GM23338 (cell line): ENCODE data around the gene ABHD17B. TPM values are rescaled to one million over a fixed set of nuclear protein-coding genes. Genes with fewer than 3 reads are reported as not detected.

Experiments
- ATAC-seq: fragments of 200-7000 bp; cut with Tn5 transposase; 3 replicates; pipeline ENCODE4 v1.9.1; 2020
- DNase-seq: peaks from one replicate; pipeline ENCODE4 v3.0.0-alpha.2; 2015; ENCODE audit warnings: low spot score
- H2AFZ ChIP-seq: fragments of 200-600 bp; sonication (generic); 2 replicates; pipeline ENCODE4 v1.8.0; 2016; ENCODE audit warnings: antibody characterized with exemption, mild to moderate bottlenecking, moderate library complexity
- H3F3A ChIP-seq: fragments of 200-600 bp; sonication (generic); replicated peaks from 2 replicates; pipeline ENCODE4 v1.8.0; 2017; ENCODE audit warnings: antibody characterized with exemption, mixed run types, low read depth
- H3K27ac ChIP-seq: fragments of 200-600 bp; sonication (generic); 2 replicates; pipeline ENCODE4 v1.6.1; 2016; ENCODE audit warnings: low read depth
- H3K27me3 ChIP-seq: fragments of 200-600 bp; sonication (generic); 2 replicates; pipeline ENCODE4 v1.8.0; 2016; ENCODE audit warnings: mild to moderate bottlenecking, mixed run types, moderate library complexity; ENCODE audit not compliant: insufficient read depth
- H3K36me3 ChIP-seq: fragments of 200-600 bp; sonication (generic); 2 replicates; pipeline ENCODE4 v1.8.0; 2016; ENCODE audit warnings: mild to moderate bottlenecking; ENCODE audit not compliant: insufficient read depth
- H3K4me1 ChIP-seq: fragments of 200-600 bp; sonication (generic); 2 replicates; pipeline ENCODE4 v1.8.0; 2016; ENCODE audit warnings: mild to moderate bottlenecking, moderate library complexity; ENCODE audit not compliant: insufficient read depth
- H3K4me2 ChIP-seq: fragments of 200-600 bp; sonication (generic); 2 replicates; pipeline ENCODE4 v1.7.1; 2017; ENCODE audit warnings: mixed run types
- H3K4me3 ChIP-seq: fragments of 200-600 bp; sonication (generic); 2 replicates; pipeline ENCODE4 v1.6.1; 2016; ENCODE audit warnings: mixed run types
- H3K79me2 ChIP-seq: fragments of 200-600 bp; sonication (generic); replicated peaks from 2 replicates; pipeline ENCODE4 v1.8.0; 2017; ENCODE audit warnings: mild to moderate bottlenecking; ENCODE audit not compliant: insufficient read depth
- H3K9me2 ChIP-seq: fragments of 200-600 bp; sonication (generic); 2 replicates; pipeline ENCODE4 v1.8.0; 2017; ENCODE audit not compliant: insufficient read depth
- H4K20me1 ChIP-seq: fragments of 200-600 bp; sonication (generic); replicated peaks from 2 replicates; pipeline ENCODE4 v1.8.0; 2017; ENCODE audit warnings: mild to moderate bottlenecking; ENCODE audit not compliant: insufficient read depth
- H3K27ac Mint-ChIP-seq: 2 replicates; pipeline ENCODE4 v1.8.0; 2020; ENCODE audit warnings: inconsistent platforms, mild to moderate bottlenecking, moderate library complexity, mixed read lengths
- H3K27me3 Mint-ChIP-seq: 3 replicates; pipeline ENCODE4 v1.8.0; 2022; ENCODE audit warnings: low read depth, mild to moderate bottlenecking, moderate library complexity, mixed read lengths, inconsistent platforms; ENCODE audit not compliant: insufficient read depth, poor library complexity
- H3K36me3 Mint-ChIP-seq: 3 replicates; pipeline ENCODE4 v1.8.0; 2021; ENCODE audit warnings: low read depth, mild to moderate bottlenecking, inconsistent platforms, moderate library complexity, mixed read lengths
- H3K4me1 Mint-ChIP-seq: 3 replicates; pipeline ENCODE4 v1.8.0; 2020; ENCODE audit warnings: mild to moderate bottlenecking, inconsistent platforms, mixed read lengths
- H3K4me3 Mint-ChIP-seq: 3 replicates; pipeline ENCODE4 v1.8.0; 2021; ENCODE audit warnings: moderate library complexity, mild to moderate bottlenecking, inconsistent platforms, mixed read lengths
- H3K9me3 Mint-ChIP-seq: 3 replicates; pipeline ENCODE4 v1.8.0; 2020; ENCODE audit warnings: moderate library complexity, mild to moderate bottlenecking, inconsistent platforms, mixed read lengths
- CREB1 ChIP-seq: fragments of 250-450 bp; sonication (Bioruptor Pico); IDR thresholded peaks from 2 replicates; pipeline ENCODE4 v1.5.0; 2020; ENCODE audit warnings: low read depth, mild to moderate bottlenecking, moderate library complexity
- ETS1 ChIP-seq: IDR thresholded peaks from 2 replicates; pipeline ENCODE4 v1.6.1; 2016; ENCODE audit warnings: antibody characterized with exemption
- EZH2 ChIP-seq: fragments of 200-600 bp; sonication (generic); IDR thresholded peaks from one replicate; pipeline ENCODE4 v1.8.0; 2017; ENCODE audit warnings: antibody characterized with exemption, mild to moderate bottlenecking, low read depth; ENCODE audit not compliant: unreplicated experiment
- EZH2phosphoT487 ChIP-seq: fragments of 200-600 bp; sonication (generic); IDR thresholded peaks from one replicate; pipeline ENCODE4 v1.8.1; 2018; ENCODE audit warnings: antibody characterized with exemption; ENCODE audit not compliant: unreplicated experiment
- NANOG ChIP-seq: IDR thresholded peaks from 2 replicates; pipeline ENCODE4 v1.6.1; 2016; ENCODE audit warnings: antibody characterized with exemption, borderline replicate concordance
- ZNF114 ChIP-seq: fragments of 250-450 bp; sonication (Bioruptor Pico); IDR thresholded peaks from 2 replicates; pipeline ENCODE4 v1.5.0; 2020; ENCODE audit warnings: mild to moderate bottlenecking, moderate library complexity
- ZNF331 ChIP-seq: fragments of 250-450 bp; sonication (Bioruptor Pico); IDR thresholded peaks from 2 replicates; pipeline ENCODE4 v1.5.0; 2020; ENCODE audit warnings: low read depth, mild to moderate bottlenecking, moderate library complexity
- ZNF462 ChIP-seq: fragments of 250-450 bp; sonication (Bioruptor Pico); IDR thresholded peaks from 2 replicates; pipeline ENCODE4 v1.5.0; 2020; ENCODE audit warnings: mild to moderate bottlenecking, moderate library complexity
- polyA plus RNA-seq: library from polyadenylated mRNA; unstranded; fragments of >200 nt; fragmentation: Nextera tagmentation; extraction: Ambion mirVana; gene quantifications from 2 replicates; pipeline ENCODE4 v1.2.1, GENCODE V29; 2016
- total RNA-seq: library from RNA; depleted of rRNA; stranded (reverse); fragments of >200 nt; shearing (Covaris generic); gene quantifications from 2 replicates; pipeline ENCODE4 v1.2.3, GENCODE V29; 2014

ABHD17B gene
- total and polyA plus RNA-seq, 2 experiments from 2014 or later = 32.2 to 112 TPM

GRCh38 chr9:71861618-71862017, 49.4 kb downstream of the ABHD17B start (continued):
- TF ChIP-seq ZNF462 (CRISPR knock-in tag) = no peak
- no peak for TF ChIP-seq ZNF114 (CRISPR knock-in tag)
- no peak for TF ChIP-seq CREB1 (CRISPR knock-in tag)
- no peak for TF ChIP-seq EZH2
- no peak for TF ChIP-seq NANOG
- TF ChIP-seq EZH2phosphoT487 = no peak

GRCh38 chr9:71859939-71860338, 51.1 kb downstream of the ABHD17B start:
- no peaks in the 10 kb centered on the region for H3K79me2 ChIP-seq
- TF ChIP-seq ETS1 = no peak
- no peak for TF ChIP-seq ZNF462 (CRISPR knock-in tag)
- no peak for TF ChIP-seq ZNF331 (CRISPR knock-in tag)
- Mint-ChIP-seq H3K27me3 (no peaks in the 10 kb centered on the region), H3K36me3 (peaks cover 47% of the 10 kb centered on the region), H3K4me3 (no peak overlapping the region), H3K9me3 (peaks cover 13% of the 10 kb centered on the region), H3K4me1 (peaks cover 4% of the 10 kb centered on the region; the same call in 2 of the 3 replicates), H3K27ac (no peak overlapping the region)
- peaks cover 4% of the 10 kb centered on the region; the same call in 1 of the 2 replicates for H3K36me3 ChIP-seq
- H3K4me2 ChIP-seq = no peak overlapping the region
- H2AFZ ChIP-seq = no peak overlapping the region
- H4K20me1 ChIP-seq = peaks cover 2% of the 10 kb centered on the region; the same call in 1 of the 2 replicates
- no peaks in the 10 kb centered on the region for H3K4me1 ChIP-seq
- DNase-seq (no peak), ATAC-seq (no peak)
- H3K4me3 ChIP-seq = no peak overlapping the region
- no peaks in the 10 kb centered on the region for H3F3A ChIP-seq
- no peak overlapping the region for H3K27ac ChIP-seq
- no peaks in the 10 kb centered on the region for H3K9me2 ChIP-seq
- no peaks in the 10 kb centered on the region for H3K27me3 ChIP-seq
